HepG2 (cell line): ENCODE results near the gene CSTF1. TPM values are rescaled to one million over a fixed set of nuclear protein-coding genes. Genes with fewer than 3 reads are reported as not detected.

Experiments
- ATAC-seq: fragments of 200-7000 bp; cut with Tn5 transposase; 3 replicates; pipeline ENCODE4 v1.9.1; 2020; ENCODE audit warnings: mild to moderate bottlenecking, moderate library complexity
- BruUV-seq: library from RNA; stranded (reverse); fragments of 400-500 nt; replicated peaks from 2 replicates; lab custom pipeline; 2021; lab: Mats Ljungman, UMichigan
- CTCF ChIA-PET: fragments of 300-600 bp; formaldehyde crosslinking; extraction: SDS; loops from one replicate; lab custom pipeline; 2021; ENCODE audit warnings: low total read pairs, inconsistent platforms, low intra/inter-chr PET ratio; lab: Yijun Ruan, JAX
- POLR2A ChIA-PET: fragments of 350-600 bp; sonication (Branson Sonifier 250); formaldehyde crosslinking; loops from one replicate; lab custom pipeline; 2020; ENCODE audit warnings: antibody characterized with exemption, inconsistent platforms; lab: Yijun Ruan, JAX
- DNase-seq: peaks from one replicate; pipeline ENCODE4 v3.0.0-alpha.2; 2015; ENCODE audit warnings: low spot score
- FAIRE-seq: peaks from 3 replicates; lab custom pipeline; 2011; peaks lifted over from hg19 to GRCh38; lab: Jason Lieb, UNC
- H2AFZ ChIP-seq: one replicate; pipeline ENCODE4 v1.6.1; 2011; ENCODE audit warnings: low read length, inconsistent platforms
- H3K27ac ChIP-seq: fragments of 300-600 bp; 3 replicates; pipeline ENCODE4 v1.8.0; 2011; ENCODE audit warnings: mixed run types, mild to moderate bottlenecking, mixed read lengths, low read length, inconsistent platforms; ENCODE audit not compliant: insufficient read depth; ENCODE audit errors: extremely low read length
- H3K27me3 ChIP-seq, 2 experiments: fragments of 200-600 bp in 1 of 2; 2 replicates in 1 of 2; 3 replicates in 1 of 2; pipeline versions ENCODE4 v1.6.0 to v1.8.0; 2011; ENCODE audit warnings: low read length in 2 of 2, mild to moderate bottlenecking in 2 of 2, moderate library complexity in 2 of 2, inconsistent platforms in 1 of 2; ENCODE audit not compliant: insufficient read depth in 2 of 2, control insufficient read depth in 1 of 2
- H3K36me3 ChIP-seq, 2 experiments: fragments of 200-600 bp in 1 of 2; replicated peaks in 1 of 2; 2 replicates in 1 of 2; 3 replicates in 1 of 2; pipeline versions ENCODE4 v1.5.1 to v1.8.0; 2011; ENCODE audit warnings: low read length in 2 of 2, inconsistent platforms in 1 of 2; ENCODE audit not compliant: insufficient read depth in 2 of 2, control insufficient read depth in 1 of 2
- H3K4me1 ChIP-seq: 2 replicates; pipeline ENCODE4 v1.5.1; 2012; ENCODE audit warnings: low read length, inconsistent platforms; ENCODE audit not compliant: insufficient read depth
- H3K4me2 ChIP-seq: 2 replicates; pipeline ENCODE4 v1.6.0; 2011; ENCODE audit warnings: low read depth, low read length, inconsistent platforms
- H3K4me3 ChIP-seq, 3 experiments: fragments of 200-600 bp in 1 of 3; sonication (generic), shearing (Covaris generic) in 1 of 3; replicated peaks in 1 of 3; 2 replicates each; pipeline ENCODE4 v1.5.1; 2011 to 2016; ENCODE audit warnings: low read length in 3 of 3, inconsistent platforms in 2 of 3, low read depth in 2 of 3, mild to moderate bottlenecking in 2 of 3, control low read depth in 1 of 3, mixed read lengths in 1 of 3; ENCODE audit not compliant: insufficient read depth in 1 of 3
- H3K79me2 ChIP-seq: one replicate; pipeline ENCODE4 v1.6.1; 2011; ENCODE audit warnings: low read length, inconsistent platforms; ENCODE audit not compliant: insufficient read depth
- H3K9ac ChIP-seq: 2 replicates; pipeline ENCODE4 v1.6.0; 2011; ENCODE audit warnings: mild to moderate bottlenecking, low read depth, low read length, inconsistent platforms; ENCODE audit not compliant: insufficient read depth
- H3K9me3 ChIP-seq: 2 replicates; pipeline ENCODE4 v1.5.1; 2012; ENCODE audit warnings: mild to moderate bottlenecking, low read length
- H4K20me1 ChIP-seq: 2 replicates; pipeline ENCODE4 v1.6.0; 2011; ENCODE audit warnings: inconsistent platforms, mild to moderate bottlenecking, low read length, moderate library complexity; ENCODE audit not compliant: insufficient read depth
- ATF1 ChIP-seq: IDR thresholded peaks from 2 replicates; pipeline ENCODE4 v1.6.1; 2016; ENCODE audit warnings: mild to moderate bottlenecking, control low read depth
- TEAD3 ChIP-seq: optimal IDR thresholded peaks from 2 replicates; pipeline ENCODE3; 2016; ENCODE audit warnings: borderline replicate concordance
- TMF1 ChIP-seq: sonication (generic); formaldehyde crosslinking; IDR thresholded peaks from 2 replicates; pipeline ENCODE4 v1.8.1; 2022; ENCODE audit warnings: low read depth, missing genetic modification reagents
- ZNF446 ChIP-seq: sonication (generic); formaldehyde crosslinking; IDR thresholded peaks from 2 replicates; pipeline ENCODE4 v1.5.0; 2020; ENCODE audit warnings: mild to moderate bottlenecking, missing genetic modification reagents
- WGBS: methylation state at CpG from one replicate; pipeline ENCODE4 v1.1.6; 2017; ENCODE audit warnings: low lambda C conversion rate; 5-methylcytosine and 5-hydroxymethylcytosine counted together
- in situ Hi-C: cut with HindIII; loops from 2 replicates; pipeline ENCODE4 v1.10.0; 2017; ENCODE audit warnings: low pct_unique_long_range_greater_than_20kb; ENCODE audit not compliant: extremely low pct_ligation_motif_present
- intact Hi-C: fragments of 100-400 bp; cut with micrococcal nuclease; formaldehyde crosslinking; loops from one replicate; pipeline ENCODE4 v1.10.0; 2022; ENCODE audit not compliant: unreplicated experiment
- polyA plus RNA-seq, 8 experiments: library from polyadenylated mRNA; depleted of rRNA in 3 of 8; stranded (reverse) in 7 of 8; unstranded in 1 of 8; fragments of >200 nt; fragmentation: Illumina TruSeq in 4 of 8; extraction: Trizol in 4 of 8; gene quantifications; 2 replicates each; pipeline versions ENCODE4 v1.2.1 to v1.2.3, GENCODE V29; 2011 to 2016; ENCODE audit warnings: low read depth in 4 of 8, missing spikeins in 1 of 8, mixed read lengths in 1 of 8; ENCODE audit not compliant: insufficient read depth in 1 of 8
- total RNA-seq, 5 experiments: library from RNA; depleted of rRNA; stranded (reverse); fragments of >200 nt; fragmentation: Illumina TruSeq; extraction: Trizol; gene quantifications; 2 replicates each; pipeline ENCODE4 v1.2.3, GENCODE V29; 2016; ENCODE audit warnings: low read depth in 1 of 5
- TF ChIP-seq, protein P1 (sequence below): sonication (generic); formaldehyde crosslinking; IDR thresholded peaks from 2 replicates; pipeline ENCODE4 v1.8.0; 2022; ENCODE audit warnings: mild to moderate bottlenecking, missing genetic modification reagents
- TF ChIP-seq, protein P2 (sequence below): sonication (generic); formaldehyde crosslinking; IDR thresholded peaks from 2 replicates; pipeline ENCODE4 v1.4.0; 2020; ENCODE audit warnings: missing genetic modification reagents
- TF ChIP-seq, protein P3 (sequence below): sonication (generic); formaldehyde crosslinking; IDR thresholded peaks from 2 replicates; pipeline ENCODE4 v1.8.0; 2022; ENCODE audit warnings: mild to moderate bottlenecking, missing genetic modification reagents; ENCODE audit not compliant: insufficient replicate concordance

Gene CSTF1
- total and polyA plus RNA-seq, 2 of the 13 experiments (the other 11 are each of a cell fraction or from before 2014, with no cell fraction given): 70.9 to 100 TPM

DNA sequence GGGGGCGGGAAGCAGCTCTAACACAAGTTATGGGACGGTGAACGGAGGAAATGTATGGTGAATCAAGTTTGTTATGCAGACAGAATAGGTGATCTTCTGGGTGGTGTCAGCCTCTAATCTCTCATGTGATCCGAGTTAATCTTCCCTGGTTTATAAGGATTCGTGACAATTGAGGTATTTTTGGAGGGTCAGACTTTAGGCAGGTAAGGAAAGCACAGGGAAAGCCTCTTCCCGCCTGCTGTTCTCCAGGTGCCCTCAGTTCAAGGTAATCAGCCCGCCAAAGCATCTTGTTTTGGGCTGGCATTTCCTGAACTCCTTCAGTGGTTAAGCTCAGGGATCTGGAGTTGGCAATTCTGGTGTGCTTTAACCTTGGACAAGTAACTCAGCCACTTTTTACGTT, 1.2 kb downstream of the CSTF1 start:
- BruUV-seq: no TSS peak
- ChIA-PET POLR2A (interaction anchor here (1.6 to 4.1 kb wide), 3 partner anchors 17 to 35 kb away, joined by 3 to 91 read pairs (median 50); partner anchors contain the start of genes CASS4 and FAM210B), CTCF (no interaction called here)
- intact Hi-C loops: loop anchor here (2.0 kb wide), 2 partner anchors 31 to 75 kb away; partner anchors contain the start of gene RTF2
- Histone ChIP-seq H3K4me2 (peak overlapping the region; percentile 94), H3K27me3 (peaks cover 0 to 4% of the 10 kb centered on the region in 2 experiments; a peak in 1 of 5 replicates), H2AFZ (no peak overlapping the region), H3K4me3 (peak overlapping the region; percentile 92 to 94 (median 93)), H3K9ac (peak overlapping the region; percentile 93), H3K36me3 (peaks cover 21 to 47% of the 10 kb centered on the region in 2 experiments), H3K27ac (peak overlapping the region; percentile 88), H3K4me1 (peaks cover 38% of the 10 kb centered on the region), H3K79me2 (peaks cover 60% of the 10 kb centered on the region), H3K9me3 (no peaks in the 10 kb centered on the region), H4K20me1 (no peaks in the 10 kb centered on the region)
- FAIRE-seq (no peak), ATAC-seq (no peak), DNase-seq (no peak)
- 62% methylated on average over 8 of the region's 8 CpGs for WGBS
- in situ Hi-C loops: no loop called here
- TF ChIP-seq ATF1: no peak
- no peak for TF ChIP-seq ZNF446
- TF ChIP-seq, protein P1, sequence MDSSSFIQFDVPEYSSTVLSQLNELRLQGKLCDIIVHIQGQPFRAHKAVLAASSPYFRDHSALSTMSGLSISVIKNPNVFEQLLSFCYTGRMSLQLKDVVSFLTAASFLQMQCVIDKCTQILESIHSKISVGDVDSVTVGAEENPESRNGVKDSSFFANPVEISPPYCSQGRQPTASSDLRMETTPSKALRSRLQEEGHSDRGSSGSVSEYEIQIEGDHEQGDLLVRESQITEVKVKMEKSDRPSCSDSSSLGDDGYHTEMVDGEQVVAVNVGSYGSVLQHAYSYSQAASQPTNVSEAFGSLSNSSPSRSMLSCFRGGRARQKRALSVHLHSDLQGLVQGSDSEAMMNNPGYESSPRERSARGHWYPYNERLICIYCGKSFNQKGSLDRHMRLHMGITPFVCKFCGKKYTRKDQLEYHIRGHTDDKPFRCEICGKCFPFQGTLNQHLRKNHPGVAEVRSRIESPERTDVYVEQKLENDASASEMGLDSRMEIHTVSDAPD (CRISPR knock-in tag): no peak
- peak; percentile 31 for TF ChIP-seq TEAD3 (CRISPR knock-in tag)
- TF ChIP-seq, protein P2, sequence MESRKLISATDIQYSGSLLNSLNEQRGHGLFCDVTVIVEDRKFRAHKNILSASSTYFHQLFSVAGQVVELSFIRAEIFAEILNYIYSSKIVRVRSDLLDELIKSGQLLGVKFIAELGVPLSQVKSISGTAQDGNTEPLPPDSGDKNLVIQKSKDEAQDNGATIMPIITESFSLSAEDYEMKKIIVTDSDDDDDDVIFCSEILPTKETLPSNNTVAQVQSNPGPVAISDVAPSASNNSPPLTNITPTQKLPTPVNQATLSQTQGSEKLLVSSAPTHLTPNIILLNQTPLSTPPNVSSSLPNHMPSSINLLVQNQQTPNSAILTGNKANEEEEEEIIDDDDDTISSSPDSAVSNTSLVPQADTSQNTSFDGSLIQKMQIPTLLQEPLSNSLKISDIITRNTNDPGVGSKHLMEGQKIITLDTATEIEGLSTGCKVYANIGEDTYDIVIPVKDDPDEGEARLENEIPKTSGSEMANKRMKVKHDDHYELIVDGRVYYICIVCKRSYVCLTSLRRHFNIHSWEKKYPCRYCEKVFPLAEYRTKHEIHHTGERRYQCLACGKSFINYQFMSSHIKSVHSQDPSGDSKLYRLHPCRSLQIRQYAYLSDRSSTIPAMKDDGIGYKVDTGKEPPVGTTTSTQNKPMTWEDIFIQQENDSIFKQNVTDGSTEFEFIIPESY: peak; percentile 51; the same call in 1 of the 2 replicates
- TF ChIP-seq, protein P3, sequence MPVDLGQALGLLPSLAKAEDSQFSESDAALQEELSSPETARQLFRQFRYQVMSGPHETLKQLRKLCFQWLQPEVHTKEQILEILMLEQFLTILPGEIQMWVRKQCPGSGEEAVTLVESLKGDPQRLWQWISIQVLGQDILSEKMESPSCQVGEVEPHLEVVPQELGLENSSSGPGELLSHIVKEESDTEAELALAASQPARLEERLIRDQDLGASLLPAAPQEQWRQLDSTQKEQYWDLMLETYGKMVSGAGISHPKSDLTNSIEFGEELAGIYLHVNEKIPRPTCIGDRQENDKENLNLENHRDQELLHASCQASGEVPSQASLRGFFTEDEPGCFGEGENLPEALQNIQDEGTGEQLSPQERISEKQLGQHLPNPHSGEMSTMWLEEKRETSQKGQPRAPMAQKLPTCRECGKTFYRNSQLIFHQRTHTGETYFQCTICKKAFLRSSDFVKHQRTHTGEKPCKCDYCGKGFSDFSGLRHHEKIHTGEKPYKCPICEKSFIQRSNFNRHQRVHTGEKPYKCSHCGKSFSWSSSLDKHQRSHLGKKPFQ: peak; percentile 37
- TF ChIP-seq TMF1 (CRISPR knock-in tag): no peak
